Measurements from ENCODE around the gene SLC29A4.
"Not testable (repeated sequence)": the region's sequence is repeated elsewhere in the genome, so short reads cannot be mapped to it uniquely, and the experiment has no call there.

SLC29A4 gene

DNA sequence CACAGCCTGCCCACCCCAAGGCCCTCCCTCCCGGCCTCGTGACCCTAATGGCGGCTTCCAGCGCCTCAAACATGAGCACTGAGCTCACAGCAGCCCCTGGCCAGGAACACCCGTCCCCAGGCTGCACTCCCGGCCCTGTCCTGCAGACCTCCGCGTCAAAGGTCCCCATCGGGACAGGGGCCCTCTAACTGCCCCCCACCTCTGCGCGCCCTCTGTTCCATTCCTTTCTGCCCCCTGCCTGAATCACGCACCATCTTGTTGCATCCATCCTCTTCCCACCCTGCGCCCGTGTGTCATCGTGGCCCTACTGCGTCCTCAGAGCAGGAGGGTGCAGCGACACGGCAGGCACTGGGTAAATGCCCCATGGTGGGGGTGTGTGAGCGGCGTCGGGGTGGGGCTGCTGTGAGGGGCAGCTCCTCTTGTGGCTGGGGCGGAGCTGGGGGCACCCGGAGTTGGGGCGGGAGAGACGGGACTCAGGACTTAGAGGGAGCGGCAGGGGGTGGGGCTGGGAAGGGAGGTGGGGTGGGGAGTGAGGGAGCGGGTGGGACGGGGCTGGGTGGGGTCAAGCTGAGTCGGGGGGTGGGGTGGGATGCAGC, 13.4 kb downstream of the SLC29A4 start:
- DNase-seq (ENCODE audit: low read depth in 2 of 2) = no peak

DNA sequence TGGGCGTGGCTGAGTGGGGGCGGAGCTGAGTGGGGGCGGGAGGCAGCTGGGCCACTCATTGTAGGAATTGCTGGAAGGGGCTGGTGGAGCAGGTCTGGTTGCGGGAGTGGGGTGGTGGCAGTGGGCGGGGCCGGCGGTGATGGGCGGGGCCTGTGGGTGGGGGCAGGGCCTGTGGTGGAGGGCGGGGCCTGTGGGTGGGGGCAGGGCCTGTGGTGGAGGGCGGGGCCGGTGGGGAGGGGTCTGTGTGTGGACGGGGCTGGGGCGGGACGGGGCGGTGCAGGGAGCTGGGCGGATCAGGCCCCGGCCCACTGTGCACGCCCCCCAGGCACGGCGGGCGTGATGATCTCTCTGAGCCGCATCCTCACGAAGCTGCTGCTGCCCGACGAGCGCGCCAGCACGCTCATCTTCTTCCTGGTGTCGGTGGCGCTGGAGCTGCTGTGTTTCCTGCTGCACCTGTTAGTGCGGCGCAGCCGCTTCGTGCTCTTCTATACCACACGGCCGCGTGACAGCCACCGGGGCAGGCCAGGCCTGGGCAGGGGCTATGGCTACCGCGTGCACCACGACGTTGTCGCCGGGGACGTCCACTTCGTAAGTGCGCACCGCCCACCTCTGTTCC, 14.0 kb downstream of the SLC29A4 start:
- DNase-seq (ENCODE audit: low read depth in 2 of 2) = peak; percentile 55 to 65

DNA sequence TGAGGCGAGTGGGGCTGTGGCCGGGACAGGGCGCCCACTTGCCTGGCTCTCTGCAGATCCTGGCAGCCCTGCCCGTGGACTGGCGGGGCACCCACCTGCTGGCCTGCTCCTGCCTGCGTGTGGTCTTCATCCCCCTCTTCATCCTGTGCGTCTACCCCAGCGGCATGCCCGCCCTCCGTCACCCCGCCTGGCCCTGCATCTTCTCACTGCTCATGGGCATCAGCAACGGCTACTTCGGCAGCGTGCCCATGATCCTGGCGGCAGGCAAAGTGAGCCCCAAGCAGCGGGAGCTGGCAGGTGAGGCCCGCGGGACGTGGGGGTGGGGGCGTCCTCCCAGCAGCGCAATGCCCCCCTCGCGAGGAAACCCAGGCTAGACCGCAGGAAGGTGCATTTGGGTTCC, 17.6 kb downstream of the SLC29A4 start:
- no peak for DNase-seq (ENCODE audit: low read depth in 2 of 2)

DNA sequence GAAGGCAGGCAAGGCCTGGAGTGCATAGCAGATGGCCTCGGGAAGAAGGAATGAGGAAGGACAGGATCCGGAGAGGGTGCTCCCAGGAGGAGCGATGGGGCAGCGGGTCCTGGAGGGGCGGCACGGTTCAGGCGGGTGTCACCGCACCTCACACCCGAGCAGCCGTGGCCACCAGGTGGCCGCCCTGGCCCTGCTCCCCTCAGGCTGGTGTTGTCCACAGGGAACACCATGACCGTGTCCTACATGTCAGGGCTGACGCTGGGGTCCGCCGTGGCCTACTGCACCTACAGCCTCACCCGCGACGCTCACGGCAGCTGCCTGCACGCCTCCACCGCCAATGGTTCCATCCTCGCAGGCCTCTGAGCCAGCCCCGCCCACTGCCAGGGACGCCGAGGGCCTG, 19.8 kb downstream of the SLC29A4 start:
- DNase-seq (ENCODE audit: low read depth in 2 of 2) = no peak

DNA sequence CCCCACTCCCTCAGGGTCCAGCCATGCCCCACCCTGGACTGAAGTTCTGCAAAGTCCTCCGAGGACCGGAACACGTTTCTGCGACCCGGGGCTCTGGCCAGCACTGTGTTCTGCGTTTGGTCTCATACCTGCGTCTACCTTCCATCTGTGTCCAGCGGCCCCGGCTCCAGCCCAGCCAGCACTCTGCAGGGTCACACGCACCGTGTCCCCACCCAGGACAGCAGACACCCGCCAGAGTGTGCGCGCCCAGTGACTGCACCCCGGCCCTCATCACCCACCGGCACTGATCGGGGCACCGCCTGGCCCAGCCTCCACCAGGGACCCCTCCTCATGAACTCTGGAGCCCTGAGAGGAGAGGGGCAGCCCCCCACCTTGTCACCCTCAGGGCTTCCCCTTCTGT, 20.3 kb downstream of the SLC29A4 start:
- DNase-seq (ENCODE audit: low read depth in 2 of 2) = no peak

DNA sequence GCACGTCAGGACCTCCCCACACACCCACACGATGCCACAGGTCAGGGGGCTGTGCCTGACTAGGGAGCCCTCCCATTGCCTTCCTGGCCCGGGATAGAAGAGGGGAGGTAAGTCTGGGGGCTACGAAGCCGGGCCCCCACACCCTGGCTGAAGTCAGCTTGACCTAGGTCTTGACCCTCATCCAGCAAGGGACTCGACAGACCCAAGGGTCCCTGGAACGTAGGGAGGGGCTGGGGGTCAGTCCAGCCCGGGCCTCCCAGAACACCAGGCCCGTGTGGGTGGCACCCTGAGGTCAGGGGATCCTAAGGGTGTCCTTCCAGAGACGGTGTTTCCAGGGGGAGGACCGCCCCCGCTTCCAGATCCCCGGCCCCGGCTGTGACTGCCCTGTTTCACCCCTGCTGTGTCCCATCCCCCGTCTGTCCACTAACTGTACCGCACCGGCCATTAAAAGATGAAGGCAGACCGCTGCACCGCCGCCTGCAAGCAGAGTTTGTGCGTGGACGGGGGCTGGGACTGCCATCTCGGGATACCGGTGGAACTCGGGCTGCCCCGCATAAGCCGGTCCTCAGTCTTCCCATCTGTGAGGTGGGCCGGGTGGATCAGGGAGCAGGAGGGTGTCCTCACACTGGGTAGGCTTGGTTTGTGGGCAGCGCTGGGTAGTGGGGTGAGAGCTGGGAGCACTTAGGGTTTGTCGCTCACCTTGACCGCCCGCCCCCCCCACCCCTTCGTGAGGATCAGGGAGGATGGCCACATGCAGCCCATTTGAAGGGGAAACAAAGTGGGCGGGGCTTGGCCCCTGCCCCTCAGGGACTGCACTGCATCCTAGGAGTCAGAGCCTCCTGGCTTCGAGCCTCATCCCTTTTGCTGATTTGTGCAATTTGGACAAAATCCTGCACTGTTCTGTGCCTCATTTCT, 21.1 kb downstream of the SLC29A4 start:
- no peak for DNase-seq (ENCODE audit: low read depth in 2 of 2)

DNA sequence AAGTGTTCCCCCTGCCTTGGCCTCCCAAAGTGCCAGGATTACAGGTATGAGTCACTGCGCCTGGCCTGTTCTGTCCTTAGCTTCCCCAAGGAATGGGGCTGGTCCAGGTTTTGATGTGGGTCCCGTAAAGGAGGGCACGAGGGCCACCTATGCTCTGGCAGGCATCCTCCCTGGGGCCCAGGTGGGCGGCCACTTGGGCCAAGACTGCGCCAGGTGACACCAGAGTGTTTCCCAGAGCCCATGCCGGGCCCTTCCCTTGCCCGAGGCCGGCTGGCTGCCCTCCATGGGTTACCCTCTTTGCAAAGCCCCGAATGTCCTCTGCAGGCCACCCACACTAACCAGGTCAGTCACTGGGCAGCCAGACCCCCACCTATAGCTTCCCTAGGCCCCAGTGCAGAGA, 22.3 kb downstream of the SLC29A4 start:
- DNase-seq (ENCODE audit: low read depth in 2 of 2) = not testable (repeated sequence)

DNA sequence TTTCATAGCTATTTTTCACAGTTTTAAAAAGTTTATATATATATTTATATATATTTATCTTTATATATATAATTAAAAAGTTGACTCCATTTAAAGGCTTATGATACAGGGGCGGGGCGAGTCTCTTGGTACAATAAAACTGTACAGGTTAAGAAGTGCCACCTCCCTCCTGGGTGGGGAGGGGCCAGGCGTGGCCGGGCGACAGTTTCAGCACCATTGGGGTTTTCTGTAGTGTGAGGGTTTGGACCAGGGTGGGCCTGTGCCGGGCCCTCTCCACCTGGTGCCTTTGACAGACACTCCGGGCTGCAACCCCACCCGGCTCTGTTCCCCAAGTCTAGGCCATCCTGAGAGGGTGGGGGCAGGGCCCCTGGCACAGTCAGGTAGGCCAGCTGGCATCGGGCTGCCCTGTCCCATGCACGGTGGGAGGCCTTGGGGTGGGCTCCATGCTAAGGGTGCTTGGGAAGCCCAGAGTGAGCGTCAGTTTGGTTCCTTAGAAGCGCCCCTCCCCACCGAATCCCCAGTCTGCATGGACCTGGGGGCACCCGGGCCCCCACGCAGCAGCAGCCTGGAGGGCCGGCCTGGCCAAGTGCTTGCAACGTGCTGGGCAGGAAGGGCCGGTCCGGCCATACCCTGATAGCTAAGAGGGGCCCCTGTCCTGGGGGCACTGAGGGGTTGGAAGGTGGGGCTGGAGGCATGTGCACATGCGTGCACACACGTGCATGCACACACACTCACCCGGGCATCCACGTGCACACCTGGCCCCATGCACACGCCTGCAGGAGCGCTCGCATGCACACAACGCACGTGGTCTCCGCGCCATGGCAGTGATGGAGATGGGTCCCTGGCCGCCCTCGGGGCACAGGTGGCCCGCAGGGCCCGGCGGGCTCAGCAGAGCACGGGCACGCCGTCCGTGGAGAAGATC, 24.7 kb downstream of the SLC29A4 start:
- not testable (repeated sequence) for DNase-seq (ENCODE audit: low read depth in 2 of 2)

DNA sequence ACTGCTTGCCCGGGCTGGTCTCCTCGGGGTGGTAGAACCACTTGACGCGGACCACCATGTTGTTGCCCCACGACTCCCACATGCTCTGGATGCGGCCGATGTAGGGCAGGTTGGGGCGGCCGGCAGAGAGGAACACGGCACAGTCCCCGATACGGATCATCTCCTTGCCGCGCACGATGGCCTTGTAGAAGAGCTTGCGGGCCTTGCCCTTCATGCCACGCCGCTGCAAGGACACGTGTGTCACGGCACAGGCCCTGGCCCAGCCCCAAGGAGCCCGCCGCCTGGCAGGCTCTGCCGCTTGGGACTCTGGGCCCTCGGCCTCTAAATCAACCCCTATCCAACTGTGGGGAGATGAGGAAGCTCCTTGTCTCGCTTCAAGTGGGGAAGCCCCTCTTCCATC, 26.4 kb downstream of the SLC29A4 start:
- no peak for DNase-seq (ENCODE audit: low read depth in 2 of 2)

DNA sequence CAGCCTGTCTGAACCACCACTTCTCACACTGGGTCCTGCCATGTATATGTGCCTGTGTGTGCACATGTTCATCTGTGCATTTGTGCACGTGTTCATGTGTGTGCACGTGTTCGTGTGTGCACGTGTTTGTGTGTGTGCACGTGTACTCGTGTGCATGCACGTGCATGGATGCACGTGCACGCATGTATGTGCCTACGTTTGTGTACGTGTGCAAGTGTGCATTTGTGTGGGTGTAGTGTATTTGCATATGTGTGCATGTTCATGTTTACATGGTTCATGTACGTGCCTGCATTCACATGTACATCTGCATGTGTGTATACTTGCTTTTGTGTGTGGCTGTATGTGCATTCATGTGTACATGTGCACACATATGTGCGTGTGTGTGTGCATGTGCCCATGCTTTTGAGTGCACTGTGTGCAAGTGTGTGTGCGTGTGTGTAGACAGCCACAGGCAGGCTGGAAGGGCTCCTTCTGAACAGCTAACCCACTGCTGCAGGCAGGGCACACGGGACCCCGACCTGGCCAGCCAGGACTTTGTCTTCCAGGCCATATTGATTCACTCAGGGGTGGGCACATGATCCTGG, 28.2 kb downstream of the SLC29A4 start:
- DNase-seq (ENCODE audit: low read depth in 2 of 2) = no peak

DNA sequence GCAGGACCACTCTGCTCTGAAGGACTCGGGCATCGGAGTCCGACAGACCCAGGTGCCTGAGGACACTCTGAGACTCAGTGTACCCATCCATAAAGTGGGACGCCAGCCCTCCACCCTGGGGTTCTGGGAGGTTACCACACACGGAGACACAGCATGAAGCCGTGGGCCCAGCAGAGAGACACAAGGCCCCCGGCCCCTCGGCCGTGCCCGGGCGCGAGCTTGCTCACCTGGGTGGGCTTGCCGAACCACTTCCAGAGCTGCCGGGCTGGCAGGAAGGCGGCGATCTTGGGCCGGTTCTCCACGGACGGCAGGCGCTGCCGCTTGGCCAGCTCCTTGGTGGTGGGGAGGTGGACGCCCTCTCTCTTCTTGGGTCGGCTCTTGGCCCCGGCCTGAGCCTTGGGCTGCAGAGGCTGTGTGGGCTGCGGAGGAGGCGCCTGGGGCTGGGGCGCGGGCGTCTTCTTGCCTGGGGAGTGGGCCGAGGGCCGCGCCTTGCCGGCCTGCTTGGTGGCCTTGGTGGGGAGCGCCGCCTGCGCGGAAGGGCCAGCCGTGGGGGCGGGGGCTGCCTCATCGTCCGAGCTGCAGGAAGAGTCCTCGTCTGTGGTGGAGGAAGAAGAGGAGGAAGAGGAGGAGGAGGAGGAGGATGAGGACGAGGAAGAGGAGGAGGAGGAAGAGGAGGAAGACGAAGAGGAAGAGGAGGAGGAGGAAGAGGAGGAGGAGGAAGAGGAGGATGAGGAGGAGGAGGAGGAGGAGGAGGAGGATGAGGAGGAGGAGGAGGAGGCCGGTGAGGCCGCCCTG, 29.7 kb downstream of the SLC29A4 start:
- not testable (repeated sequence) for DNase-seq (ENCODE audit: low read depth in 2 of 2)

DNA sequence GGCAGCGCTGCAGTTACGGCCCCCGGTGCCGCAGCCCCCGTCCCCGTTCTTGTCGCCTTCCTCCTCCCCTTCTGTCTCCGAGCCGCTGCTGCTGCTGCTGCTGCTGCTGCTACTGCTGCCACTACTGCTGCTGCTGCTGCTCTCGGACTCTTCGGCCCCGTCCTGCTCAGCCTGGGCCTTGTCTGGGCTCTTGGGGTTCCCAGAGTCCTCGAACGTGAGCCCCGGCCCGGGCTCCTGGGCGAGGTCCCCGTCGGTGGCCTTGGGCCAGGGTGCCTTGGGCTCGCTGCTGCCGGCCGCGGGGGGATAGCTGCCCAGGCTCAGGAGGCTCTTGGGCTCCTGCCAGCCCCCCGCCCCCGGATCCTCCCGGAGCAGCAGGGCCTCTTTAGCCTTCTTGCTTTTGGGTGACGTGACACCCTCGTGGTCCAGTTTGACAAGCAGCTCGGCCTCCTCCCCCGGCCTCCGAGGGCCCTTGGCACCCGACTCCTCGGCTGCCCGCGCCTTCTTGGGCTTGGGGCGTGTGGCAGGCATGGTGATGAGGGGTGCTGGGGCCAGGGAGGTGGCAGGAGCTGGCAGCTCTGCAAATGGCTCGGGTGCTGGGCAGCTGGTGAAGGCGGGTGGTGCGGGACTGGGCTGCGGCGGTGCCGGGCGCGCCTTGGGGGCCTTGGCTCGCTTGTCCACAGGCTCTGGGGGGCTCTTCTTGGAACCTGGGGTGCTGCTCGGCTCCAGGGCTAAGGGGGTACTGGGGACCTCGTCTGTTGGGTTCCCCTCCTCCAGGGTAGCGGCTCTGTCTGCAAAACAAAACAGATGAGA, 30.5 kb downstream of the SLC29A4 start:
- not testable (repeated sequence) for DNase-seq (ENCODE audit: low read depth in 2 of 2)

DNA sequence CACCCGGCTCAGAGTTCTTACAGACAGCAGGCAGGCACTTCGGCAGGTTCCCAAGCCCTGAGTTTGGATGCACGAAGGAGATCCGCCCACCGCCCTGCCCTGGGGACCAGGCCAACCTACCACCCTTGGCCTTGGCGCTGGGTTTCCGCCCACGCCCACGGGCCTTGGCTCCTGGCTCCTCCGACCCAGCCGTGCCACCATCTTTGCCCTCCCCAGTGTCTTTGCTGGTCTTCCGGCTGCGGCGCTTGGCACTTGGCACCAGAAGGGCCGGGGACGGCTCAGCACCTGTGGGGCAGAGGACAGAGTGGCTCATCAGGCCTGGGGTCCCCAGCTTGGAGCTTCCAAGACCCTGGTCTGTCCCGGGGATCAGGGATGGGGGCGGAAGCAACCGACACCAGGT, 32.1 kb downstream of the SLC29A4 start:
- DNase-seq (ENCODE audit: low read depth in 2 of 2) = no peak

DNA sequence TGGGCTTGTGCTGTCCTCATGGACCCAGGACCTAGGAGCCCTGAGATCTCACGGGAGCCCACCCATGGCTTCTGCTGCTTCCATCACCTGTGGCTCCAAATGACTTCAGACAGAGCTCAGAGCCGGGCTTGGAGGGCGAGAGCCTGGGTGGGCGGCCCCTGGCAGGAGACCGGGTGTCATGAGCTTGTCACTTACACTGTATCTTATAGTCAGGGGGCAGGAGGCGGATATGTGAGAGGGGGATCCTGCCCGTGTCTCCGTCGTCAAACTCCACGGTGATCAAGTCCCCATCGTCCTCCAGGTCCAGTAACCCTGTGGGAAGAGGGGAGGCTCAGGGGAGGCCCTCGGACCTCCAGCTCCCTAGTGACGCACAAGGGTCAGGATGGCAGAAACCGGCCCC, 33.0 kb downstream of the SLC29A4 start:
- DNase-seq (ENCODE audit: low read depth in 2 of 2) = no peak

DNA sequence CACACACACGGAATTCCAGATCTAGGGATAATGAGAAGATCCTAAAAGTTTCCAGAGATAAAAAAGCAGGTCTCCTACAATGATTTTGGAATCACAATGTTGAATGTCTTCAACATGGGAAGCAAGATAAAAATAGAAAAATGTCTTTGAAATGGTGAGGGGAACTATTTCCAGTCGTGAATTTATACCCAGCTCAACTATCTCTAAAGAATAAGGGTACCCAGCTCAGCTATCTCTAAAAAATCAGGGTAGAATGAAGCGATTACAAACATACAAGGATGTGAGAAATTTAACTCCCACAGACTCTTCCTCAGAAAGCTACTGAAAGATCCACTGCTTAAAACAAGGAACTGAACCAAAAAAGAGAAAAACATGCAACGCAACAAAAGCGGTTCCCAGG, 35.9 kb downstream of the SLC29A4 start:
- not testable (repeated sequence) for DNase-seq (ENCODE audit: low read depth in 2 of 2)

DNA sequence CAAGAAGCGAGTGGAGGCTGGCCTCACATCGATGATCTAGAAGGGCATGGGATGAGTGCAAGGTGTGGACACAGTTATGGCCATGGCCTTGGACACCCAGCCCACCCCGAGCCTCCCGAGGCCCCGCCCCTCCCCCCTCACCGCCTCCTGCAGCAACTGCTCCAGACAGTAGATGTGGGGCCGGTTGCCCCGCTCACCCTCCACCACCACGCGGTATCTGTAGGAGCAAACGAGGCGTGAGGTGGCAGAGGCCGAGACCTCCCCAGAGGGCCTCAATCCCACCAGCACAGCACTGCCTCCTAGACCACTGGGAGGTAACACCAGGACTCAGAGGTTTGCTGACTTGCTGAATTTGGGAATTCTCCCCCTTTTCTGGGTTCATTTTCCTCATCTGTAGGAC, 37.6 kb downstream of the SLC29A4 start:
- no peak for DNase-seq (ENCODE audit: low read depth in 2 of 2)

DNA sequence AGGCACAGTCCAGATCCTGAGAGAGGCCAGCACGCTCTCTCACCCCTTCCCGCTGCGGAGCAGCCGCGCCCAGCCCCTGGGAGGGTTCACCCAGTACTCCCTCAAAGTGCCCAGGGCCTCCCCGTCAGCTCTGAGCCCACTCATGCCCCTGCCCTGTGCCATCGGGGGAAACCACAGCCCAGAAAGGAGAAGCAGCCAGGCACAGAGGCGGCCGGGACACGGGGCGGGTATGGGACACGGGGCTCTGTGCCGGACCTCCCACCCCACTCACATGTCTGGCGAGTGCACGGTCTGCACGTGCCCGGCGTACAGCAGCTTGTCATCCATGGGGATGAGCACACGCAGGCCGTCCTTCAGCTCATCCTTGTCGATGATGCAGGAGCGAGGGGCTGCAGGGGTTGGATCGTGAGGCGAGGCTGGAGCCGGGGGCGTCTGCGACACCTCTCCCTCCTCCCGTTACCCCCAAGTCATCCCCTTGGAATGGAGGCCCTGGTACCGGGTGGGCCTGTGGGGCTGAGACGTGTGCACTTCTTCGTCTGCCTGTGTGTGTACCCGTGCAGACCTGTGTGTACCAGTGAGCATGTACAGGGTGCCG, 38.2 kb downstream of the SLC29A4 start:
- no peak for DNase-seq (ENCODE audit: low read depth in 2 of 2)

DNA sequence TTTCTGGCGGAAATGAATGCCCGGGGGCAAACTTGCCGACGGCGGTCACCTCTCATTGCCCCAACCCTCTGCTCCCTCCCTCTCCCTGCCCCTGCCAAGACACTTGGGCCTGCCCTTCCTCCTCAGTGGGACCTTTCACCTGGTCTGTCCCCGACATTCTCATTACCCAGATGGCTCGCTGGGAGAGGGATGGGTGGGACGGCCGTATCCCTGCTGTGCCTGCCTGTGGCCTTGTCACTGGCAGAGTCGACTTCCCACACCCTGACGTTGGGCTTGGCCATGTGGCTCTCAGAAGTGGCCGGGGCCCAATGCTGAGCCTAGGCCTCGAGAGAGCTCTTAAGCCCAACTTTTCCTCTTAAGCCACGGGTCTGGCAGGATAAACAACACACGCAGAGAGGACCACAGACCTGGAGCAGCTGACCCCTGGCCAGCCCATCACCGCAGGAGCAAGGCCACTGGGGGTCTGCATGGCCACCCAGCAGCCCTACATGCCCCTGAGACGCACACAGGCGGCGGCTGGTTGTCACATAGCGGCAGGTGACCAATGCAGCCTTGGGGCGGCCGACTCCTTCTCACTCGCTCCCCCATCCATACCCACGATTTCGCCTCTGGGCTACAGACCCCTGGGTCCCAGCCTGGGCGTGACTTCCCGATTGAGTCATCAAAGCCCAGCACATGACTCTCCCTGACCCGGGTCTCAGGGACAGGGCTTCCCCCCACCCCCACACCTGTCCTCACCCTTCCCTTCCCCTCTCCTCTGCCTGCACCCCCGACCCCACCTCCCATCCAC, 40.1 kb downstream of the SLC29A4 start:
- DNase-seq (ENCODE audit: low read depth in 2 of 2) = no peak
